GM12878 (cell line): ENCODE results near the gene SRSF5. TPM values are rescaled to one million over a fixed set of nuclear protein-coding genes. Genes with fewer than 3 reads are reported as not detected.

Experiments
- BCL3 ChIP-seq: IDR thresholded peaks from 2 replicates; pipeline ENCODE4 v1.6.1; 2011; ENCODE audit warnings: borderline replicate concordance, low read depth, mild to moderate bottlenecking, moderate library complexity, low read length; ENCODE audit not compliant: insufficient read depth, poor library complexity, severe bottlenecking
- CBFB ChIP-seq: IDR thresholded peaks from 2 replicates; pipeline ENCODE4 v1.6.1; 2016; ENCODE audit warnings: antibody characterized with exemption, low read depth
- CEBPZ ChIP-seq: fragments of 150-350 bp; IDR thresholded peaks from 2 replicates; pipeline ENCODE4 v1.6.1; 2016; ENCODE audit warnings: low read depth, low read length
- CHD2 ChIP-seq: IDR thresholded peaks from 2 replicates; pipeline ENCODE4 v1.6.1; 2011; ENCODE audit warnings: low read depth, low read length, improper control_type of control experiment, borderline replicate concordance
- CREB1 ChIP-seq: IDR thresholded peaks from 2 replicates; pipeline ENCODE4 v1.6.1; 2012; ENCODE audit warnings: low read depth, mild to moderate bottlenecking, inconsistent platforms
- EED ChIP-seq: sonication (generic); IDR thresholded peaks from 2 replicates; pipeline ENCODE4 v1.6.1; 2016; ENCODE audit warnings: antibody characterized with exemption, low read depth
- ELK1 ChIP-seq: IDR thresholded peaks from 2 replicates; pipeline ENCODE4 v1.6.1; 2012; ENCODE audit warnings: low read depth, low read length, improper control_type of control experiment
- EP300 ChIP-seq, 2 experiments: fragments of 150-350 bp in 1 of 2; IDR thresholded peaks; 2 replicates each; pipeline ENCODE4 v1.6.1; 2011 to 2012; ENCODE audit warnings: low read depth in 2 of 2, low read length in 2 of 2, borderline replicate concordance in 1 of 2, improper control_type of control experiment in 1 of 2, inconsistent platforms in 1 of 2; ENCODE audit not compliant: control insufficient read depth in 1 of 2
- FOS ChIP-seq: IDR thresholded peaks from 3 replicates; pipeline ENCODE4 v1.6.1; 2011; ENCODE audit warnings: borderline replicate concordance; ENCODE audit not compliant: insufficient read length; ENCODE audit errors: extremely low read depth
- IRF5 ChIP-seq: fragments of 450-650 bp; IDR thresholded peaks from 2 replicates; pipeline ENCODE4 v1.6.1; 2017; ENCODE audit warnings: borderline replicate concordance
- NBN ChIP-seq: fragments of 450-650 bp; IDR thresholded peaks from 2 replicates; pipeline ENCODE4 v1.6.1; 2016
- NR2C1 ChIP-seq: fragments of 450-650 bp; IDR thresholded peaks from 2 replicates; pipeline ENCODE4 v1.6.1; 2017; ENCODE audit warnings: antibody characterized with exemption, mild to moderate bottlenecking, moderate library complexity
- PKNOX1 ChIP-seq: fragments of 450-650 bp; IDR thresholded peaks from 2 replicates; pipeline ENCODE4 v1.6.1; 2016; ENCODE audit warnings: mild to moderate bottlenecking
- RBBP5 ChIP-seq: fragments of 200-600 bp; sonication (generic); conservative IDR thresholded peaks from 2 replicates; pipeline ENCODE4 v1.6.1; 2016
- RELA ChIP-seq: fragments of 450-650 bp; IDR thresholded peaks from 2 replicates; pipeline ENCODE4 v1.8.0; 2014; ENCODE audit warnings: borderline replicate concordance; ENCODE audit not compliant: partially characterized antibody
- SP1 ChIP-seq: IDR thresholded peaks from one replicate; pipeline ENCODE4 v1.6.1; 2011; ENCODE audit warnings: low read depth, low read length
- STAT3 ChIP-seq: IDR thresholded peaks from 2 replicates; pipeline ENCODE4 v1.6.1; 2011; ENCODE audit warnings: low read depth, low read length, improper control_type of control experiment
- SUZ12 ChIP-seq: fragments of 200-600 bp; sonication (generic); IDR thresholded peaks from one replicate; pipeline ENCODE4 v1.6.1; 2018; ENCODE audit warnings: antibody characterized with exemption, mild to moderate bottlenecking; ENCODE audit not compliant: unreplicated experiment
- TBL1XR1 ChIP-seq: IDR thresholded peaks from 2 replicates; pipeline ENCODE4 v1.6.1; 2012; ENCODE audit warnings: low read depth, low read length, improper control_type of control experiment
- WRNIP1 ChIP-seq: IDR thresholded peaks from 2 replicates; pipeline ENCODE4 v1.6.1; 2011; ENCODE audit warnings: low read depth, low read length, improper control_type of control experiment, borderline replicate concordance
- ZBTB33 ChIP-seq: fragments of 450-650 bp; IDR thresholded peaks from 2 replicates; pipeline ENCODE4 v1.6.1; 2017; ENCODE audit warnings: mild to moderate bottlenecking
- polyA plus RNA-seq, 11 experiments: library from polyadenylated mRNA; depleted of rRNA in 4 of 11; unstranded in 6 of 11; stranded (reverse) in 5 of 11; fragments of >200 nt; fragmentation: Nextera tagmentation in 4 of 11; fragmentation: Illumina TruSeq in 1 of 11; extraction: Ambion mirVana in 4 of 11; extraction: Trizol in 1 of 11; gene quantifications; 1 replicate in 1 of 11; 2 replicates in 10 of 11; pipeline versions ENCODE4 v1.2.1 to v1.2.3, GENCODE V29; 2011 to 2016; ENCODE audit warnings: inconsistent platforms in 2 of 11, missing spikeins in 2 of 11, low read depth in 1 of 11
- total RNA-seq, 4 experiments: library from RNA; depleted of rRNA in 3 of 4; stranded (reverse); fragments of >200 nt in 3 of 4; fragmentation: Illumina TruSeq in 1 of 4; extraction: Trizol in 1 of 4; gene quantifications; 2 replicates each; pipeline versions ENCODE4 v1.2.1 to v1.2.3, GENCODE V29; 2013 to 2021

Gene SRSF5
- total and polyA plus RNA-seq, 10 of the 15 experiments (the other 5 are each of a cell fraction or from before 2014, with no cell fraction given): 136 to 453 (median 275) TPM

- TF ChIP-seq IRF5: no peak
- TF ChIP-seq WRNIP1: no peak
- peak; percentile 62 for TF ChIP-seq NR2C1
- TF ChIP-seq CBFB: peak; percentile 84
- no peak for TF ChIP-seq ZBTB33
- no peak for TF ChIP-seq RBBP5
- peak; percentile 69 for TF ChIP-seq SP1
- no peak; the same call in none of the 2 replicates for TF ChIP-seq CHD2
- TF ChIP-seq FOS: no peak
- TF ChIP-seq RELA: no peak
- TF ChIP-seq EED: peak; percentile 77
- peak; percentile 94 for TF ChIP-seq NBN
- no peak; a peak in 1 of 4 replicates for TF ChIP-seq EP300 (IDR thresholded peaks at IDR 0.05; ENCODE audit: borderline replicate concordance in 1 of 2, control insufficient read depth in 1 of 2, low read depth in 2 of 2, low read length in 2 of 2)
- no peak for TF ChIP-seq SUZ12
- TF ChIP-seq STAT3: no peak
- no peak; the same call in 1 of the 2 replicates for TF ChIP-seq CEBPZ
- no peak for TF ChIP-seq BCL3
- peak; percentile 89 for TF ChIP-seq ELK1
- peak; percentile 97 for TF ChIP-seq CREB1
- TF ChIP-seq PKNOX1: peak; percentile 69
- no peak for TF ChIP-seq TBL1XR1
These were observed at the start of gene SRSF5 (continued) for GRCh38 chr14:69766984-69767368.
